ENCODE data around the gene YWHAG. TPM values are rescaled to one million over a fixed set of nuclear protein-coding genes. Genes with fewer than 3 reads are reported as not detected.

YWHAG gene
- 56.7 and 71.5 TPM in 2 replicates for total RNA-seq

DNA sequence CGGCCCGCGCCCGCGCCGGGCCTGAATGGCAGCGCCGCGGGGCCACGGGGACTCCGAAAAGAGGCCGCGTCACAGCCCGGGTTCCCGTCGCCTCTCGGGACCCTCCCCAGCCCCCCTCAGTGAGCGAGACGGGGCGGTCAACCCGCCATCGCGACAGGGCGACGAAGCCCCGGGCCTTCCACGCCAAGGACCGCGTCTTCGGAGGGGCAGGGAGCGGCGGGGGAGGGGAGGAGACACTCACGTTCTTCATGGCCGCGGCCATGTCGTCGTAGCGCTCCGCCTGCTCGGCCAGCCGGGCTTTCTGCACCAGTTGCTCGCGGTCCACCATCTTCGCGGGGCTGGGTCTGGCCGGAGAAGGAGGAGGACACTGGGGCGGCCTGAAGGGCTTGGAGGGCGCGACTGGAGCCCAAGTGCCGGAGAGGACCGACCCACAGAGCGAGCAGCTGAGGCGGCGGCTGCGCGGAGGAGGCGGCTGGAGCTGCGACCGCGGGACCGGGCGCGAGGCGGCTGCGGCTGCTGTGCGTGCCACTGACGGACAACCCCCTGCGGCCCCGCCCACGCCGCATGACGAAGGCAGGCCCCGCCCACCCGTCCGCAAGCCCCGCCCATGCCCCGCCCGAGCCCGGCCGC lies at the start of gene YWHAG:
TSS of gene YWHAG (minus strand) at position 511 of the 630 bp plus-strand sequence. CDS start at position 328, 183 bp downstream.

GRCh38 chr7:76302347-76303201 lies 56.2 kb downstream of the YWHAG start, which contains the start of gene HSPB1:
Gene HSPB1, plus strand, starts transcription at chr7:76302673. Its CDS starts 40 bp downstream, at chr7:76302713.

Other genes with a start within 250 kb of the YWHAG start
- 0.13 and 0.16 TPM in 2 replicates for gene SRRM3, start 157.1 kb downstream of the YWHAG start, total RNA-seq
- 511 and 631 TPM in 2 replicates for gene HSPB1, start 56.3 kb downstream of the YWHAG start, total RNA-seq
- 3.1 and 21.9 TPM in 2 replicates for gene SSC4D, start 50.7 kb upstream of the YWHAG start, total RNA-seq
- 1.5 and 3.9 TPM in 2 replicates for gene ZP3, start 66.0 kb upstream of the YWHAG start, total RNA-seq
- 15.5 and 15.6 TPM in 2 replicates for gene DTX2, start 102.7 kb upstream of the YWHAG start, total RNA-seq
- gene UPK3B, start 151.6 kb upstream of the YWHAG start, total RNA-seq, result 0.98 and 39.7 TPM in 2 replicates
- gene SPDYE16, start 184.3 kb upstream of the YWHAG start, total RNA-seq, result not detected in 2 replicates